ENCODE data around the gene GRK6.

Gene GRK6

GRCh38 chr5:177387405-177387804 lies 39.1 kb upstream of the GRK6 start:
- H3K4me3 ChIP-seq (ENCODE audit: insufficient read depth, low read depth, low read length, poor library complexity, severe bottlenecking), result no peak overlapping the region
- H3K36me3 ChIP-seq (ENCODE audit: control insufficient read depth, insufficient read depth, low read length), result no peaks in the 10 kb centered on the region
- peaks cover 45% of the 10 kb centered on the region for H3K4me1 ChIP-seq (ENCODE audit: control insufficient read depth, insufficient read depth, low read length, poor library complexity, severe bottlenecking)
- DNase-seq, result no peak
- no peak overlapping the region for H3K27ac ChIP-seq (ENCODE audit: insufficient read depth, low read length, poor library complexity, severe bottlenecking)
- H3K9me3 ChIP-seq (ENCODE audit: control insufficient read depth, low read length), result no peaks in the 10 kb centered on the region
- no peaks in the 10 kb centered on the region for H3K27me3 ChIP-seq (replicated peaks; ENCODE audit: control insufficient read depth, insufficient read depth, low read length, poor library complexity, severe bottlenecking)

DNA sequence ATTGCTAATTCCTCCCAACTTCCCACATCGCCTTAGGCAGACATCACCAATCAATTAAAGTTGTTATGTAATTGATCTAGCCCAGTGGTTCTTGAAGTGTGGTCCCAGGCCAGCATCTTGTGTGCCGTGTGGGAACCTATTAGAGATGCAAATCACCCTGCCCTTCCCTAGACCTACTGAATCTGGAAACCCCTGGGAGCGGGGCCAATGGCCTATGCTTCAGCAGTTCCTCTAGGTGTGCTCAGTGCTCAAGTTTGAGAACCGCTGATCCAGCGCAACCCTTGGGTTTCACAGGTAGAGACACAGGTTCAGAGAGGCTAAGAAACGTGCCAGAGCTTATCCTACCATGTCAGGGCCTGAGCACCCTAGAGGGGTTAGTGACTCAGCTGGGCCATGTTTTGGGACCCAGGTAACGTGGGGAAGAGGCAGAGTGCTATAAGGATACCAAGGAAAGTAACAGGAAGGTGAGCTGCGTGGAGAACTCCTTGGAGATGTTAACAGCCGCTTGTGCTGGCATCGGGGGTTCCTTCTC lies 37.9 kb upstream of the GRK6 start:
- Histone ChIP-seq H3K4me1 (ENCODE audit: control insufficient read depth, insufficient read depth, low read length, poor library complexity, severe bottlenecking) (peaks cover 41% of the 10 kb centered on the region), H3K27me3 (replicated peaks; ENCODE audit: control insufficient read depth, insufficient read depth, low read length, poor library complexity, severe bottlenecking) (no peaks in the 10 kb centered on the region), H3K9me3 (ENCODE audit: control insufficient read depth, low read length) (no peaks in the 10 kb centered on the region), H3K4me3 (ENCODE audit: insufficient read depth, low read depth, low read length, poor library complexity, severe bottlenecking) (peak overlapping the region; percentile 7), H3K36me3 (ENCODE audit: control insufficient read depth, insufficient read depth, low read length) (no peaks in the 10 kb centered on the region), H3K27ac (ENCODE audit: insufficient read depth, low read length, poor library complexity, severe bottlenecking) (peak overlapping the region; percentile 85)
- DNase-seq, result no peak

DNA sequence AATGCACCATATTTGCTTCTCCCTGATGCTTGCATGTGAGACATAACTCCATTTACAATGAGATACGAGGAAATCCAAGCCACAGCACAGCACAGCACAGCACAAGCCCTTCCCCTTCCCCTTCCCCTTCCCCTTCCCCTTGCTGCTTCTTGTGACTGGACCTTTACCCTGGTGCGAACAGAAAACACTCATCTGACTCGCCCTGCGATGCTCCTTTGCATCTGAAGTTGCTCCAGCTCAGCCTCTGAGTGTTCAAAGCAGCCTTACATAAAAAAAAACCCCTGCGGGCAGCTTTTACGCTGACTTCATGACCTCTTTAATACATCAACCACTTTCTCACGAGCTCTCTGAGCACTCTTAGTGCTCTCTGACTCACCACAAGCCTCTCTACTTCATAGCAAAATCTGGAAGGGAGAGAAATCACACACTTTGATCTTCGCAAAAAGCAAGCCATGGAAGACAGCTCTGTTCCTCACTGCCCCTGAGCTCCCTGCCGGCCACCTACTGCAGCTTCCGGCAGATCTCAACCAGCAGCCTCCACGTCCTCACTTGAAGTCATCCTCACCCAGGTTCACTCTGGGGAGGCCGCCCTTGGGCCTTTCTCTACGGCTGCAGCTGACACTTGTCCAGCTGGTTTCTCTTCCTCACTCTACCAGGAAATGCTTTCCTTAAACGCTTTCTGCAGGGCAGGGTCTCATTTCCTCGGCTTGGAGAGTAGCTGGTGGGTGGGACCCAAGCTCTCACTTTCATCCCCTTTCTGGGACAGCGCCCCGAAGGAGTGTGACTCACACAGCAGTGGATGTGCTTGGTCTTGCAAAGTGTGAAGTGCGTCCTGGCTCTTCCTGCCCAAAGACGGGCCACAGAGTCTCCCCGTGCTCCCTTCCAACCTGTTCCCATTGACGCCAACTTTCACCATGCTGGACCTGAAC lies 37.0 kb upstream of the GRK6 start:
- peak overlapping the region; percentile 85 for H3K27ac ChIP-seq (ENCODE audit: insufficient read depth, low read length, poor library complexity, severe bottlenecking)
- H3K4me1 ChIP-seq (ENCODE audit: control insufficient read depth, insufficient read depth, low read length, poor library complexity, severe bottlenecking), result peaks cover 41% of the 10 kb centered on the region
- H3K4me3 ChIP-seq (ENCODE audit: insufficient read depth, low read depth, low read length, poor library complexity, severe bottlenecking), result peak overlapping the region; percentile 31
- DNase-seq, result peak; percentile 35 to 66 (median 57)
- no peaks in the 10 kb centered on the region for H3K36me3 ChIP-seq (ENCODE audit: control insufficient read depth, insufficient read depth, low read length)
- no peaks in the 10 kb centered on the region for H3K9me3 ChIP-seq (ENCODE audit: control insufficient read depth, low read length)
- no peaks in the 10 kb centered on the region for H3K27me3 ChIP-seq (replicated peaks; ENCODE audit: control insufficient read depth, insufficient read depth, low read length, poor library complexity, severe bottlenecking)

GRCh38 chr5:177390363-177391300 lies 35.8 kb upstream of the GRK6 start:
- peak; percentile 74 to 80 (median 76) for DNase-seq
- peak overlapping the region; percentile 31 for H3K4me3 ChIP-seq (ENCODE audit: insufficient read depth, low read depth, low read length, poor library complexity, severe bottlenecking)
- peak overlapping the region; percentile 85 for H3K27ac ChIP-seq (ENCODE audit: insufficient read depth, low read length, poor library complexity, severe bottlenecking)
- no peaks in the 10 kb centered on the region for H3K9me3 ChIP-seq (ENCODE audit: control insufficient read depth, low read length)
- H3K27me3 ChIP-seq (replicated peaks; ENCODE audit: control insufficient read depth, insufficient read depth, low read length, poor library complexity, severe bottlenecking), result no peaks in the 10 kb centered on the region
- H3K4me1 ChIP-seq (ENCODE audit: control insufficient read depth, insufficient read depth, low read length, poor library complexity, severe bottlenecking), result peaks cover 36% of the 10 kb centered on the region
- no peaks in the 10 kb centered on the region for H3K36me3 ChIP-seq (ENCODE audit: control insufficient read depth, insufficient read depth, low read length)

DNA sequence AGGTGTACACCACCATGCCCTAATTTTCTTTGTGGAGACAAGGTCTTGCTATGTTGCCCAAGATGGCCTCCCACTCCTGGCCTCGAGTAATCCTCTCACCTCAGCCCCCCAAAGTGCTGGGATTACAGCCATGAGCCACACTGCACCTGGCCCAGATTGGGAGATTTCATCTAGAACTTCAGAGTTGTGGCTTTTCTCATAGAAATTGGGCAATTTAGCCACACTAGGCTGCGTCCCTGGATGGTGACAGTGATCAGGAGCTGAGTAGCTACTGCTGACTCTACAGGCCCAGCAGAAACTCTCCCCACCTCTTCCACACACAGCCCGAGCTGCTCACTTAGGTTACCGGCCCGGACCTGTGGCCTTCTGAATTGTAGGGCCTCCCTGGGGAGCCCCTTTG lies 33.7 kb upstream of the GRK6 start:
- Histone ChIP-seq H3K36me3 (ENCODE audit: control insufficient read depth, insufficient read depth, low read length) (no peaks in the 10 kb centered on the region), H3K27ac (ENCODE audit: insufficient read depth, low read length, poor library complexity, severe bottlenecking) (no peak overlapping the region), H3K4me1 (ENCODE audit: control insufficient read depth, insufficient read depth, low read length, poor library complexity, severe bottlenecking) (peaks cover 32% of the 10 kb centered on the region), H3K4me3 (ENCODE audit: insufficient read depth, low read depth, low read length, poor library complexity, severe bottlenecking) (no peak overlapping the region), H3K27me3 (replicated peaks; ENCODE audit: control insufficient read depth, insufficient read depth, low read length, poor library complexity, severe bottlenecking) (no peaks in the 10 kb centered on the region), H3K9me3 (ENCODE audit: control insufficient read depth, low read length) (no peaks in the 10 kb centered on the region)
- no peak for DNase-seq

DNA sequence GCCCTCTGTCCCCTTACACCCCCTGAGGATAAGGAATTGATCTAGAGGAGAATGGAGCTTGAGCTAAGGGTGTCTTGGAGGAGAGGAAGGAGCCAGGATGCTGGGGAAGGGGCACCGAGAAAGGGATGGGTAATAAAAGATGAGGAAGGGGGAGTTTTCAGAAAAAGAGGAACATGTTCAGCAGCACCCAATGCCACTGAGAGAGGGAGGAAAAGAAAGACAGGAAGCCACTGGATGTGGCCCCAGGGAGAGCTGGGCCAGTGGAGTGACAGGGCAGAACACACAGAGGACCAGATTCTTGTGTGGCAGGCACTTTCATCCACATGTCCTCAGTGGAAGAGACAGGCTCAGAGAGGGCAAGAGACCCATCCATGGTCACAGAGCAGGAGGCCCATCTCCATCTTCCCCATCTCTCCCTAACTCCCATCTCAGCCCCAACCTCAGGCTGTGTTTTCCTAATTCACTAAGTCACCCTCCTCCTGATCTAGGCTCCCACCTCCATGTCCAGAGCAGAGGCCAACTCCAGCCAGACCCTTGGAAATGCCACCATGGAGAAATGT lies 33.2 kb upstream of the GRK6 start:
- Histone ChIP-seq H3K4me1 (ENCODE audit: control insufficient read depth, insufficient read depth, low read length, poor library complexity, severe bottlenecking) (peaks cover 26% of the 10 kb centered on the region), H3K27me3 (replicated peaks; ENCODE audit: control insufficient read depth, insufficient read depth, low read length, poor library complexity, severe bottlenecking) (no peaks in the 10 kb centered on the region)
- DNase-seq, result no peak

GRCh38 chr5:177393990-177394389 lies 32.5 kb upstream of the GRK6 start:
- H3K9me3 ChIP-seq (ENCODE audit: control insufficient read depth, low read length), result no peaks in the 10 kb centered on the region
- no peak overlapping the region for H3K27ac ChIP-seq (ENCODE audit: insufficient read depth, low read length, poor library complexity, severe bottlenecking)
- H3K36me3 ChIP-seq (ENCODE audit: control insufficient read depth, insufficient read depth, low read length), result no peaks in the 10 kb centered on the region
- H3K27me3 ChIP-seq (replicated peaks; ENCODE audit: control insufficient read depth, insufficient read depth, low read length, poor library complexity, severe bottlenecking), result no peaks in the 10 kb centered on the region
- no peak overlapping the region for H3K4me3 ChIP-seq (ENCODE audit: insufficient read depth, low read depth, low read length, poor library complexity, severe bottlenecking)
- no peak for DNase-seq
- peaks cover 19% of the 10 kb centered on the region for H3K4me1 ChIP-seq (ENCODE audit: control insufficient read depth, insufficient read depth, low read length, poor library complexity, severe bottlenecking)

More for the DNA sequence above, 33.2 kb upstream of the GRK6 start:
- Histone ChIP-seq H3K4me3 (ENCODE audit: insufficient read depth, low read depth, low read length, poor library complexity, severe bottlenecking) (no peak overlapping the region), H3K9me3 (ENCODE audit: control insufficient read depth, low read length) (no peaks in the 10 kb centered on the region), H3K36me3 (ENCODE audit: control insufficient read depth, insufficient read depth, low read length) (no peaks in the 10 kb centered on the region), H3K27ac (ENCODE audit: insufficient read depth, low read length, poor library complexity, severe bottlenecking) (no peak overlapping the region)

- Histone ChIP-seq H3K36me3 (ENCODE audit: control insufficient read depth, insufficient read depth, low read length) (no peaks in the 10 kb centered on the region), H3K4me1 (ENCODE audit: control insufficient read depth, insufficient read depth, low read length, poor library complexity, severe bottlenecking) (no peaks in the 10 kb centered on the region), H3K4me3 (ENCODE audit: insufficient read depth, low read depth, low read length, poor library complexity, severe bottlenecking) (no peak overlapping the region), H3K27ac (ENCODE audit: insufficient read depth, low read length, poor library complexity, severe bottlenecking) (no peak overlapping the region), H3K27me3 (replicated peaks; ENCODE audit: control insufficient read depth, insufficient read depth, low read length, poor library complexity, severe bottlenecking) (no peaks in the 10 kb centered on the region), H3K9me3 (ENCODE audit: control insufficient read depth, low read length) (no peaks in the 10 kb centered on the region)
- DNase-seq, result no peak
Observed at GRCh38 chr5:177396078-177396477, 30.4 kb upstream of the GRK6 start.

- Histone ChIP-seq H3K4me3 (ENCODE audit: insufficient read depth, low read depth, low read length, poor library complexity, severe bottlenecking) (no peak overlapping the region), H3K36me3 (ENCODE audit: control insufficient read depth, insufficient read depth, low read length) (no peaks in the 10 kb centered on the region), H3K27ac (ENCODE audit: insufficient read depth, low read length, poor library complexity, severe bottlenecking) (no peak overlapping the region), H3K4me1 (ENCODE audit: control insufficient read depth, insufficient read depth, low read length, poor library complexity, severe bottlenecking) (no peaks in the 10 kb centered on the region), H3K9me3 (ENCODE audit: control insufficient read depth, low read length) (no peaks in the 10 kb centered on the region), H3K27me3 (replicated peaks; ENCODE audit: control insufficient read depth, insufficient read depth, low read length, poor library complexity, severe bottlenecking) (no peaks in the 10 kb centered on the region)
- DNase-seq, result no peak
Observed at GRCh38 chr5:177396807-177397206, 29.7 kb upstream of the GRK6 start.

Data from effector memory CD4-positive, alpha-beta T cell (primary cell).